ENCODE data around the gene ZNF662.

DNA sequence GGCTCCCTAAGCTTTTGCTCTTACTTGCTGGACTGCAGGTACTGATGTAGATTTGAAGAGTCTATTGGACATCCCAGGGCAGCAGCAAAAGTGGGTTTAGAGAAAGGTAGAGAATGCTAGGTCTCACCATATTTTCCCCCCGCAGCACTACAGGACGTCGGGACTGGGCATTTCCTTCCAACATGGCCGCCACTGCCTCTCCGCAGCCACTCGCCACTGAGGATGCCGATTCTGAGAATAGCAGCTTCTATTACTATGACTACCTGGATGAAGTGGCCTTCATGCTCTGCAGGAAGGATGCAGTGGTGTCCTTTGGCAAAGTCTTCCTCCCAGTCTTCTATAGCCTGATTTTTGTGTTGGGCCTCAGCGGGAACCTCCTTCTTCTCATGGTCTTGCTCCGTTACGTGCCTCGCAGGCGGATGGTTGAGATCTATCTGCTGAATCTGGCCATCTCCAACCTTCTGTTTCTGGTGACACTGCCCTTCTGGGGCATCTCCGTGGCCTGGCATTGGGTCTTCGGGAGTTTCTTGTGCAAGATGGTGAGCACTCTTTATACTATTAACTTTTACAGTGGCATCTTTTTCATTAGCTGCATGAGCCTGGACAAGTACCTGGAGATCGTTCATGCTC, 41.5 kb upstream of the ZNF662 start:
- TF ChIP-seq HCFC1 (IDR thresholded peaks at IDR 0.05; ENCODE audit: low read depth, low read length) (no peak), SP1 (IDR thresholded peaks at IDR 0.05) (no peak), SP1 (CRISPR knock-in tag; IDR thresholded peaks at IDR 0.05) (no peak), JDP2 (CRISPR knock-in tag; IDR thresholded peaks at IDR 0.05; ENCODE audit: borderline replicate concordance) (no peak), FOXC1 (CRISPR knock-in tag; IDR thresholded peaks at IDR 0.05; ENCODE audit: borderline replicate concordance) (no peak), NCOR1 (IDR thresholded peaks at IDR 0.05; ENCODE audit: borderline replicate concordance, low read length) (no peak), JUND (CRISPR knock-in tag; IDR thresholded peaks at IDR 0.05) (no peak)
